SK-N-MC (cell line): Measurements from ENCODE around the gene TACR2.

Source experiments
- EZH2 ChIP-seq: fragments of 200-600 bp; sonication (generic); IDR thresholded peaks from one replicate; pipeline ENCODE4 v1.6.1; 2017; ENCODE audit warnings: antibody characterized with exemption
- FOXP2 ChIP-seq: optimal IDR thresholded peaks from 2 replicates; pipeline ENCODE3; 2011; ENCODE audit warnings: mild to moderate bottlenecking, moderate library complexity; ENCODE audit not compliant: insufficient read depth; ENCODE audit errors: extremely low read length, control extremely low read depth
- POLR2AphosphoS5 ChIP-seq: IDR thresholded peaks from 2 replicates; pipeline ENCODE4 v1.6.1; 2012; ENCODE audit warnings: mild to moderate bottlenecking, low read depth, low read length, borderline replicate concordance

- TF ChIP-seq POLR2AphosphoS5 (no peak), FOXP2 (no peak), EZH2 (no peak)
Observed at GRCh38 chr10:69385454-69386350, 31.0 kb downstream of the TACR2 start.
